NAMALWA (cell line): ENCODE results near the gene MAGEE1.

Experiments
- DNase-seq: peaks from one replicate; pipeline ENCODE4 v3.0.0-alpha.2; 2015; ENCODE audit warnings: low spot score

The MAGEE1 gene

GRCh38 chrX:76427560-76428242, at the start of gene MAGEE1:
MAGEE1 (plus strand) TSS chrX:76427710; CDS start chrX:76427931, 221 bp downstream.
- peak; percentile 62 for DNase-seq

GRCh38 chrX:76398970-76399369, 28.5 kb upstream of the MAGEE1 start:
- no peak for DNase-seq

GRCh38 chrX:76407795-76408194, 19.7 kb upstream of the MAGEE1 start:
- no peak for DNase-seq

- peak; percentile 2 for DNase-seq
Measured at GRCh38 chrX:76420237-76420636, 7.3 kb upstream of the MAGEE1 start.

- no peak for DNase-seq
Measured at GRCh38 chrX:76428243-76429130, 977 bp downstream of the MAGEE1 start.

- DNase-seq, result no peak
Measured at GRCh38 chrX:76433219-76433618, 5.7 kb downstream of the MAGEE1 start.

GRCh38 chrX:76434103-76434741, 6.7 kb downstream of the MAGEE1 start:
- no peak for DNase-seq

- DNase-seq, result no peak
Measured at GRCh38 chrX:76439188-76439587, 11.7 kb downstream of the MAGEE1 start.

- no peak for DNase-seq
Measured at GRCh38 chrX:76453737-76454406, 26.4 kb downstream of the MAGEE1 start.

GRCh38 chrX:76454456-76454927, 27.0 kb downstream of the MAGEE1 start:
- DNase-seq, result peak; percentile 27

- DNase-seq, result no peak
Measured at GRCh38 chrX:76477353-76477752, 49.8 kb downstream of the MAGEE1 start.
